ENCODE measurements around the gene CASP14. TPM values are rescaled to one million over a fixed set of nuclear protein-coding genes. Genes with fewer than 3 reads are reported as not detected.

CASP14 gene
- total and polyA plus RNA-seq, 10 of the 15 experiments (the other 5 are each of a cell fraction or from before 2014, with no cell fraction given): 0.06 to 0.40 (median 0.13) TPM; not detected in 2

DNA sequence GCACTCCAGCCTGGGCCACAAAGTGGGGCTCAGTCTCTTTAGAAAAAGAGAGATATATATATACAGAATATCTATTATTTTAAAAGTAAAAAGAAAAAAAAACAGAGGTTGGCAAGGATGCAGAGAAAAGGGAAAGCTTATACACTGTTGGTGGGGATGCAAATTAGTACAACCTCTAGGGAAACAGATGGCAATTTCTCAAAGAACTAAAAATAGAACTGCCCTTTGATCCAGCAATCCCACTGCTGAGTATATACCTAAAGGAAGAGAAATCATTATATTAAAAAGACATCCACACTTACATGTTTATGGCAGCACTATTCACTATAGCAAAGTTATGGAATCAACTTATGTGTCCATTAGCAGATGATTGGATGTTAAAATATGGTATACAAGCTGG is 41.0 kb upstream of the CASP14 start:
- TF ChIP-seq SMARCA5 (IDR thresholded peaks at IDR 0.05) (no peak), ASH2L (IDR thresholded peaks at IDR 0.05; ENCODE audit: borderline replicate concordance, low read depth) (no peak), IKZF1 (conservative IDR thresholded peaks at IDR 0.05) (no peak), PML (IDR thresholded peaks at IDR 0.05; ENCODE audit: low read length) (no peak), BMI1 (IDR thresholded peaks at IDR 0.05; ENCODE audit: borderline replicate concordance) (no peak), STAT3 (IDR thresholded peaks at IDR 0.05; ENCODE audit: low read depth, low read length) (no peak), TBL1XR1 (IDR thresholded peaks at IDR 0.05; ENCODE audit: low read depth, low read length) (no peak), RCOR1 (conservative IDR thresholded peaks at IDR 0.05; ENCODE audit: low read depth, low read length) (no peak), FOS (IDR thresholded peaks at IDR 0.05; ENCODE audit: borderline replicate concordance, extremely low read depth, insufficient read length) (no peak), RAD51 (IDR thresholded peaks at IDR 0.05) (no peak), SMC3 (IDR thresholded peaks at IDR 0.05; ENCODE audit: borderline replicate concordance, low read length) (no peak), EED (IDR thresholded peaks at IDR 0.05; ENCODE audit: low read depth) (no peak), NFIC (IDR thresholded peaks at IDR 0.05; ENCODE audit: low read depth, low read length) (no peak), FOXK2 (IDR thresholded peaks at IDR 0.05) (no peak), SMAD1 (IDR thresholded peaks at IDR 0.05; ENCODE audit: low read depth, partially characterized antibody) (no peak)
- TF ChIP-seq, protein P1, sequence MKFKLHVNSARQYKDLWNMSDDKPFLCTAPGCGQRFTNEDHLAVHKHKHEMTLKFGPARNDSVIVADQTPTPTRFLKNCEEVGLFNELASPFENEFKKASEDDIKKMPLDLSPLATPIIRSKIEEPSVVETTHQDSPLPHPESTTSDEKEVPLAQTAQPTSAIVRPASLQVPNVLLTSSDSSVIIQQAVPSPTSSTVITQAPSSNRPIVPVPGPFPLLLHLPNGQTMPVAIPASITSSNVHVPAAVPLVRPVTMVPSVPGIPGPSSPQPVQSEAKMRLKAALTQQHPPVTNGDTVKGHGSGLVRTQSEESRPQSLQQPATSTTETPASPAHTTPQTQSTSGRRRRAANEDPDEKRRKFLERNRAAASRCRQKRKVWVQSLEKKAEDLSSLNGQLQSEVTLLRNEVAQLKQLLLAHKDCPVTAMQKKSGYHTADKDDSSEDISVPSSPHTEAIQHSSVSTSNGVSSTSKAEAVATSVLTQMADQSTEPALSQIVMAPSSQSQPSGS (IDR thresholded peaks at IDR 0.05; ENCODE audit: low read length): no peak
- TF ChIP-seq, protein P2, sequence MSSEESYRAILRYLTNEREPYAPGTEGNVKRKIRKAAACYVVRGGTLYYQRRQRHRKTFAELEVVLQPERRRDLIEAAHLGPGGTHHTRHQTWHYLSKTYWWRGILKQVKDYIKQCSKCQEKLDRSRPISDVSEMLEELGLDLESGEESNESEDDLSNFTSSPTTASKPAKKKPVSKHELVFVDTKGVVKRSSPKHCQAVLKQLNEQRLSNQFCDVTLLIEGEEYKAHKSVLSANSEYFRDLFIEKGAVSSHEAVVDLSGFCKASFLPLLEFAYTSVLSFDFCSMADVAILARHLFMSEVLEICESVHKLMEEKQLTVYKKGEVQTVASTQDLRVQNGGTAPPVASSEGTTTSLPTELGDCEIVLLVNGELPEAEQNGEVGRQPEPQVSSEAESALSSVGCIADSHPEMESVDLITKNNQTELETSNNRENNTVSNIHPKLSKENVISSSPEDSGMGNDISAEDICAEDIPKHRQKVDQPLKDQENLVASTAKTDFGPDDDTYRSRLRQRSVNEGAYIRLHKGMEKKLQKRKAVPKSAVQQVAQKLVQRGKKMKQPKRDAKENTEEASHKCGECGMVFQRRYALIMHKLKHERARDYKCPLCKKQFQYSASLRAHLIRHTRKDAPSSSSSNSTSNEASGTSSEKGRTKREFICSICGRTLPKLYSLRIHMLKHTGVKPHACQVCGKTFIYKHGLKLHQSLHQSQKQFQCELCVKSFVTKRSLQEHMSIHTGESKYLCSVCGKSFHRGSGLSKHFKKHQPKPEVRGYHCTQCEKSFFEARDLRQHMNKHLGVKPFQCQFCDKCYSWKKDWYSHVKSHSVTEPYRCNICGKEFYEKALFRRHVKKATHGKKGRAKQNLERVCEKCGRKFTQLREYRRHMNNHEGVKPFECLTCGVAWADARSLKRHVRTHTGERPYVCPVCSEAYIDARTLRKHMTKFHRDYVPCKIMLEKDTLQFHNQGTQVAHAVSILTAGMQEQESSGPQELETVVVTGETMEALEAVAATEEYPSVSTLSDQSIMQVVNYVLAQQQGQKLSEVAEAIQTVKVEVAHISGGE (CRISPR knock-in tag; IDR thresholded peaks at IDR 0.05): no peak
- TF ChIP-seq, protein P3, sequence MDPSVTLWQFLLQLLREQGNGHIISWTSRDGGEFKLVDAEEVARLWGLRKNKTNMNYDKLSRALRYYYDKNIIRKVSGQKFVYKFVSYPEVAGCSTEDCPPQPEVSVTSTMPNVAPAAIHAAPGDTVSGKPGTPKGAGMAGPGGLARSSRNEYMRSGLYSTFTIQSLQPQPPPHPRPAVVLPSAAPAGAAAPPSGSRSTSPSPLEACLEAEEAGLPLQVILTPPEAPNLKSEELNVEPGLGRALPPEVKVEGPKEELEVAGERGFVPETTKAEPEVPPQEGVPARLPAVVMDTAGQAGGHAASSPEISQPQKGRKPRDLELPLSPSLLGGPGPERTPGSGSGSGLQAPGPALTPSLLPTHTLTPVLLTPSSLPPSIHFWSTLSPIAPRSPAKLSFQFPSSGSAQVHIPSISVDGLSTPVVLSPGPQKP (IDR thresholded peaks at IDR 0.05; ENCODE audit: low read depth, low read length): no peak
- TF ChIP-seq, protein P4, sequence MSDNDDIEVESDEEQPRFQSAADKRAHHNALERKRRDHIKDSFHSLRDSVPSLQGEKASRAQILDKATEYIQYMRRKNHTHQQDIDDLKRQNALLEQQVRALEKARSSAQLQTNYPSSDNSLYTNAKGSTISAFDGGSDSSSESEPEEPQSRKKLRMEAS (IDR thresholded peaks at IDR 0.05; ENCODE audit: low read depth, low read length): no peak
- TF ChIP-seq, protein P5, sequence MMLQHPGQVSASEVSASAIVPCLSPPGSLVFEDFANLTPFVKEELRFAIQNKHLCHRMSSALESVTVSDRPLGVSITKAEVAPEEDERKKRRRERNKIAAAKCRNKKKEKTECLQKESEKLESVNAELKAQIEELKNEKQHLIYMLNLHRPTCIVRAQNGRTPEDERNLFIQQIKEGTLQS (IDR thresholded peaks at IDR 0.05; ENCODE audit: borderline replicate concordance, extremely low read depth, low read depth, low read length): no peak
- Histone ChIP-seq H4K20me1 (ENCODE audit: control insufficient read depth, insufficient read depth) (no peaks in the 10 kb centered on the region), H3K27me3 (replicated peaks in 1 of 2; ENCODE audit: control insufficient read depth in 2 of 2, insufficient read depth in 2 of 2, low read length in 1 of 2) (no peaks in the 10 kb centered on the region; a peak in 2 of 4 replicates), H3K4me3 (no peak overlapping the region), H3K27ac (ENCODE audit: control insufficient read depth, insufficient read depth) (no peak overlapping the region), H3K4me1 (ENCODE audit: control insufficient read depth, insufficient read depth, low read length) (no peaks in the 10 kb centered on the region), H3K4me2 (ENCODE audit: control insufficient read depth, insufficient read depth) (no peak overlapping the region), H3K36me3 (ENCODE audit: control insufficient read depth in 2 of 2, insufficient read depth in 2 of 2, low read length in 1 of 2) (no peaks in the 10 kb centered on the region), H3K9ac (ENCODE audit: control insufficient read depth, insufficient read depth, low read length) (no peak overlapping the region), H2AFZ (ENCODE audit: control insufficient read depth, low read depth, low read length) (no peak overlapping the region), H3K79me2 (ENCODE audit: control insufficient read depth, insufficient read depth, low read length) (no peaks in the 10 kb centered on the region), H3K9me3 (replicated peaks; ENCODE audit: control insufficient read depth, insufficient read depth, low read length) (no peaks in the 10 kb centered on the region)
- FAIRE-seq (no peak), ATAC-seq (no peak), DNase-seq (ENCODE audit: low read depth, low spot score) (no peak)
- intact Hi-C loops (cut with micrococcal nuclease; ENCODE audit: unreplicated experiment): no loop called here
- SMC1A ChIA-PET (ENCODE audit: uncharacterized antibody, unreplicated experiment): interaction anchor here (0.6 kb wide), 1 partner anchor 1707 kb away, joined by 4 read pairs; no protein-coding TSS in a partner anchor
- CTCF ChIA-PET: no interaction called here
- POLR2A ChIA-PET: no interaction called here
- BruUV-seq (replicated peaks): no TSS peak
- RAD21 ChIA-PET (ENCODE audit: unreplicated experiment): no interaction called here
- in situ Hi-C loops (cut with MboI): no loop called here

All from GM12878 (cell line).